Measurements from ENCODE around the gene ORC4.

Gene ORC4

GRCh38 chr2:147927053-147927588 is 93.4 kb downstream of the ORC4 start:
- DNase-seq (ENCODE audit: low spot score): no peak

- DNase-seq (ENCODE audit: low spot score): no peak
These were observed 94.7 kb downstream of the ORC4 start for GRCh38 chr2:147925886-147926285.

DNA sequence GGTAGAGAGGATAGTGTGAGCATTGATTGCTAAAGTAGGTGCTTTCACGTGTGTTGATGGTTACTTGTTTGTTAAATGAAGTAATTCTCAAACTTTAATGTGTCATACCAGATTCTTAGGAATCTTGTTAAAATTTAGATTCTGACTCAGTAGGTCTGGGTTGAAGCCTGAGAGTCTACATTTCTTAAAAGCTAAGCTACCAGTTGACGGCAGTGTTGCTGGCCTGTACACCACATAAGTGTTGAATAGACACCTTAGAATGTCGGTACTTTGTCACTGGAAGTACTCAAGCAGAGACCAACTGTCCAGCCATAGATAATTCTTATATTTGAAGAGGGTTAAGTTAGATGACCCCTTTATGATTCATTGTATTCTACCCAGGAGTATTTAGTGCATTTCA is 95.9 kb downstream of the ORC4 start:
- no peak for DNase-seq (ENCODE audit: low spot score)

DNA sequence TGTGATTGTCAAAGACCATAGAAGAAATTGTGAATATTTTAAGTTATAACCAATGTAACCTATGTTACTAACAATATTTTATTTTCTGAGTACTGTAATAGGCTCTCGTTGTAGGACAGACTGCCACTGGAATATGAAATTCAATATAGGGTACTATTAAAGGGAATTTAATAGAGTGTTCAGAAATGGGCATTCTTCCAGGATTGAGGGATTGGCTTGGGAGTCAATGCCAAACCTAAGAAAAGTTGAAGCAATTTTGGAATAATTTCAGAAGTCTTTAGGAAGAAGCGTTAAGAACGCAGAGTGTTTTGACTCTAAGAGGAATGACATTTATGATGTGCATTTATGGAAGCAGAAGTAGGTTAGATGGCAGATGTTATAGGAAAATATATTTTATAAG is 96.7 kb downstream of the ORC4 start:
- DNase-seq (ENCODE audit: low spot score): no peak

DNA sequence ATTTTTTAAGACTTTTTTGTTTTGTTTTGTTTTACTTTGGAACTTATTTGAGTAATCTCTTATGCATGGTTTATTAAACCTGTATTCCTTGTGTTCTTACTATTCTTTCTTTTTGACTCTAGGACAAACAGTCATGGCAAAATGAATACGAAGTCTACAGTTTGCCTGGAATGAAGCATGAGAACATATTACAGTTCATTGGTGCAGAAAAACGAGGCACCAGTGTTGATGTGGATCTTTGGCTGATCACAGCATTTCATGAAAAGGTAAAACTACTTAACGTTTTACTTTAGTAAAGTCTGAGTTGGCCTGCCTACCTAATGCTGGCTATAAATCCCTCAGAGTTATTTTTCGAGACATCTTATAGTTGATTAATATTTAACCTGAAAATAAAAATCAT is 103.4 kb downstream of the ORC4 start:
- DNase-seq (ENCODE audit: low spot score): no peak

- DNase-seq (ENCODE audit: low spot score): no peak
These were observed 103.8 kb downstream of the ORC4 start for GRCh38 chr2:147916723-147917122.

- no peak for DNase-seq (ENCODE audit: low spot score)
These were observed 104.5 kb downstream of the ORC4 start for GRCh38 chr2:147916067-147916466.

- no peak for DNase-seq (ENCODE audit: low spot score)
These were observed 106.6 kb downstream of the ORC4 start for GRCh38 chr2:147913701-147914480.

DNA sequence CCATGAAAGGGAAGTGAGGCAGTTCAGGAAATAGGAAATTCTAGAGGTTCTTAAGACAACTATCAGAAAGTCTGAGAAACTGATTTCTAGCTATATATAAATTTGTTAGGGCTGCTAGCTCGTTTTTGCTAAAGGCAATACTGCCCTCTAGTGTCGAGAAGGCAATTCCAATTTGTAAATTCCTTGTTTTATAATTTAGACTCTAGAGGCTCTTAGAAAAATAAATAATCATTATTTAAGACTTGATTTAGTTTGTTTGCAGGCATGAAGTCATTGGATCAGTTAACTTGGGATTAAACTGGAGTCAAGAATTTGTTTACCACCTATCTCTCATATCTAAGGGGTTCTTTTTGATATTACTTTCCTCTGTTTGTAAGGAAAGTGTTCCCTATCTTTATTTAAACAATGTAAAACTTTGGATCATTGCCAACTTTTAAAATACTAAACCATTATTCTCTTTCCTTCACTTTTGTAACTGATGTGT is 109.5 kb downstream of the ORC4 start:
- DNase-seq (ENCODE audit: low spot score): peak; percentile 28

GRCh38 chr2:147909178-147909577 is 111.4 kb downstream of the ORC4 start:
- no peak for DNase-seq (ENCODE audit: low spot score)

GRCh38 chr2:147904051-147904450 is 116.5 kb downstream of the ORC4 start:
- DNase-seq (ENCODE audit: low spot score): no peak

- DNase-seq (ENCODE audit: low spot score): no peak
These were observed 131.9 kb downstream of the ORC4 start for GRCh38 chr2:147888680-147889079.

DNA sequence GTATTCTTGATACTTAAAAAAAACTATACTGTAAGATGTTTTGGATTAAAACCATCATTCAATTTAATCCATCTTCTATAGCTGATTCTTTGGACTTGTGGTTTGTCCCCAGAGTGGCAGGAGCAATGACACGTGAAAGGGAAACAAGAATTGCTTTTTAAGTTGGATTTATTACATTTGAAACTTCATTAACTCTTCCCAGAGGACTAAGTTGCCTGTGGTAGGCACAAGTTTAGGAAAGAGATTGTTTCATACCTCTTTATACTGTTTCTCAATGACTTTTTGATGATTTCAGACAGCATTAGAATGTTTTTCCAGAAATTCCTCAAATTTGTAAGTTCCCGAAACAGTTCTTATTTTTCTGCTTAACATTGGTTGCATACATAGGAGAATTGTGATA is 134.4 kb downstream of the ORC4 start:
- no peak for DNase-seq (ENCODE audit: low spot score)

GRCh38 chr2:147884830-147885229 is 135.7 kb downstream of the ORC4 start:
- DNase-seq (ENCODE audit: low spot score): no peak

GRCh38 chr2:147882631-147883030 is 137.9 kb downstream of the ORC4 start:
- DNase-seq (ENCODE audit: low spot score): no peak

Measured in iPS-NIHi11 (cell line).